GM15510 (cell line): ENCODE measurements around the gene CADPS2.

Experiments
- POLR2A ChIP-seq: IDR thresholded peaks from 3 replicates; pipeline ENCODE4 v1.6.1; 2011; ENCODE audit warnings: borderline replicate concordance; ENCODE audit not compliant: insufficient read length; ENCODE audit errors: extremely low read depth

CADPS2 gene

DNA sequence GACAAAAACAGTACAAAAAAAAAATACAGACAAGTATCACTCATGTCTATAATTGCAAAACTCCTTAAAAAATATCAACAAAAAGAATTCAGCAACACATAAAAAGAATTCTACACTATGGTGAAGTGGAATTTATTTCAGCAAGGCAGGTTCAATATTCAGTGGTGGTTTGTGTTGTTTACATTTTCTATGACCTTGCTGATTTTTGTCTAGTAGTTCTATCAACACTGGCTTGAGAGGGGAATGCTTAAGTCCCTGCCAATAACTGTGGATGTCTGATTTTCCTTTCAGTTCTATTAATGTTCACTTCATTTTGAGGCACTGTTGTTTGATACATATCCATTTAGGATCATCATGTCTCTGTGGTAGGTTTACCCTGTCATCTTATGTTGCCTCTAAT is 58.5 kb downstream of the CADPS2 start:
- no peak for TF ChIP-seq POLR2A

DNA sequence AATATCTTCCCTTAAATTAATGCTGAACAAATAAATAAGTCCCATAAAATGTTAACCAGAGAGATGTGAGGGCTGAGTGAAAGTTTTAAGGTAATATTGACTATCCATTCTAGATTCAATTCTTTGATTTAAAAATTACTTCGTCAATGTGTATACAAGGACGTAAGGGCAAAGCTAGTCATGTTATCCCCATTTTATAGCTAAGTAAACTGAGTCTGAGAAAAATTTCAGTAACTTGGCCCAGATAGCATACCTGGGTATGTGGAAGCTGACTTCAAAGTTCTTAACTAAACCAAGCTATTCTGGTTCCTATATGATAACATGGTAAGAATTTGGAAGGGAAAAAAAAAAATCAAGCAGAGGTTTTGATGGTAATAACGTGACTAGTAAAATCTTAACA is 72.4 kb downstream of the CADPS2 start:
- no peak for TF ChIP-seq POLR2A

DNA sequence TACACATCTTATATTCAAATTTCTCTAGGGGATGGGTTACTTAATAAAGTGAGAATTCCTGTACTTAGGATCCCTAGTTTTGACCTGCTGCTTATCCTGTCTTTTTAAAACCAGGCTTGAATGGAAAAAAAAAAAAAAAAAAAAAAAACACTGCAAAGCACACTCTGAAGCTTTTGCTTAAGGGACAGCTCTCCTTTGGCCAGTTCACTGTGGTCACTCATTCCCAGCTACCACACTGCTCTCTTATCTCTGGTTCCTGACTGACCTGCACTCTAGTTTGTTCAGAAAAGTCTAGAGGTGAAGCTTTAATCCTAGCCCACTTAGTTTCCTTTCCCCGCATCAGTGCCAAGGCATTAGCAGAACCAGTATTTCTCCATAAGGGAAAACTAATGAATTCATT is 82.4 kb downstream of the CADPS2 start:
- no peak for TF ChIP-seq POLR2A

- TF ChIP-seq POLR2A = no peak
These were observed 82.9 kb downstream of the CADPS2 start for GRCh38 chr7:122803323-122803722.

DNA sequence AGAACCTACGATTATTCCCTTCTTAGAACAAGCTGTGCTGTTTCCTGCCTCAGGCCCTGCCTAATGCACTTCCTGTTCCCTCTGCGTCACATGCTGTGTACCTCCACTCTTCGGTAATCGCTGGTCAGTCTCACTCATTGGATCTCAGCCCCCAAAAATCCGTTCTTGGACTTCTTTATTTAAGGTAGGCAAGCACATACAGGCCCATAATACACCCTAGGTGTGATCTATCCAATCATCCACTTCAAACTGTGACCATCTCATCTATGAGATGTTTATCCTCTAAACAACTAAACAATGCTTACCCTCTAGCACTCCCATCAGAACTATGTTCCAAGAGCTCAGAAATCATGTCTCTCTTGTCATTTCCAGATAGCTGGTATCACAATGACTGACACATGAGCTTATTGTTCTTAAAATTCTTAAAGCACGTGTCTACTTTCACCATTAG is 83.9 kb downstream of the CADPS2 start:
- TF ChIP-seq POLR2A = no peak

- no peak for TF ChIP-seq POLR2A
These were observed 94.2 kb downstream of the CADPS2 start for GRCh38 chr7:122791959-122792545.

DNA sequence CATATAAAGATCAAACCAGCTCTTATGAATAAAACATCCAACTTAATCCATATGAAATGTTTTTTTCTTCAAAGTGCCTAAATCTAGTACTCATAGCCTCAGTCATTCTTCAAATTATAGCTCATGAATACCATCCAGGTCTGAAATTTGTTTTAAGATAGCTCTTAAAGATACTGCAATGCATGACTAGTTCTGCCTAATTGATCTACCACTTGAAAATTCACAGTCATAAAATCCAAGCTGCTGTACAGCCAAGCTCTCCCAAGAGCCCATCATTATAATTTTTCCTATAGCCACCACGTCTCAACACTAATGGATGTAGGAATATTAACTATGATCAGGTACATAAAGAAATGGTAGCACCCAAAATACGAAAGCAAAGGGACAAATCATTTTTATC is 95.7 kb downstream of the CADPS2 start:
- no peak for TF ChIP-seq POLR2A

- TF ChIP-seq POLR2A = no peak
These were observed 96.1 kb downstream of the CADPS2 start for GRCh38 chr7:122790132-122790531.

DNA sequence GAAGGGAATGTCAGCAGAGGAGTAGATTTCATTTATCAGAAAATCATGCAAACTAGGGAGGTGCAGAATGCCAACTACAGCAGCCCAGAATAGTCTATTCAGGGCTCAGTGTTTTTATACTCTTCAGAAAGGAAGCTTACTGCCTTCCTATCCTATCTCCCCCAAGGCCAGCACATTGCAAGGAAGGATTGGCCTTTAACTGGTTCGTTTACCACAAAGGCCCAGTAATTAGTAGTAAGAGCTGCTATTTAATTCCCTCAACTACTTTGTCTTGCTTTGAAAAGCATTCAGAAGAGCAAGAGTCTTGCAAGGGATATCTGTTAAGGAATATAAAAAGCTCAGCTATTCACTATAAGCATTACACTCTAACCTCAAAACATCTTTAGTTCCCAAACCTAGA is 97.1 kb downstream of the CADPS2 start:
- no peak for TF ChIP-seq POLR2A

DNA sequence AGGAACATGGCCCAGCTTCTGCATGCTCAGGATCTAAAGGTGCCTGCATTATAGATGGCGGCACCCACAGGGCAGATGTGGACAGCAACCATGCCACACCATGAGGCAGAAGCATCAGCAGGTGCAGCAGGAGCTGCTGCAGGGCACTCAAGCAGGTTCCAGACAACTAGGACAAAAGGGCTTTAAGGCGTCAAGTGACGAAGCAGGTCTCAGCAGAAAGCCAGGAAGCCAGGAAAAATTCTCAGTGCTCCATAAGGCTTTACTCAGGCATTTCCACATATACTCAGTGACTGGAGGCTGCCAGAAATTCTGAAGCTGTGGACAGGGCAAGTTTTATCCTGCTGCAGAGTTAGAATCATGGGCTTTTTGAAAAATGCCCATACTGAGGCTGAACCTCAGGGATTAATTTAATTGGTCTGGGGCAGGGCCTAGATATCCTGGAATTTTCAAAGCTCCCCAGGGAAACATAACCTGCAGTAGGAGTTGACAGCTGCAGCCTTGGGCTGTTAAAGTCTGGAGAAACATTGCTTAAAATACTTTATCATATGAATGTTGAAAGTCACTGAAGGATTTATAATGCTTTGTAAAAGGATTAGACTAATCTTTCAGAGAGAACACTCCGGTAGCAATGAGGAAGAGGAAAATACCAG is 115.4 kb downstream of the CADPS2 start:
- no peak for TF ChIP-seq POLR2A

- TF ChIP-seq POLR2A = no peak
These were observed 117.4 kb downstream of the CADPS2 start for GRCh38 chr7:122768827-122769226.

- TF ChIP-seq POLR2A = no peak
These were observed 118.9 kb downstream of the CADPS2 start for GRCh38 chr7:122767339-122767738.

DNA sequence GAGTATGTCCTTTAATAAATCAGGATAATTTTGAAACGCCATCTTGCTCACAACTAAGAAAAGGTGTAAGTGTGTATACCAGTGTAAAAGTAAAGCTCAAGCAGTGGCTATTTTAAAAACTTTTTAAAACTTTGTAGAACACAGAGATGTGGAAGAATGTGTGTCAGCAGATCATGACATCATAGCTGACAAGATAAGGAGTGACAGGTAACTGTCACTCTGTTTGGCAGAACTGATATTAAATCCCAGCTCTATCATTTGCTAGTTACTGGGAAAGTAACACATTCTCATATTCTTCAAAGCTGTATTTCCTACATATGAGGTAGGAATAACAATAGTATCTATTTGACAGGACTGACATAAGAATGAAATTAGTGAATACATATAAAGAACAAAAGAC is 119.7 kb downstream of the CADPS2 start:
- TF ChIP-seq POLR2A = no peak

- no peak for TF ChIP-seq POLR2A
These were observed 121.4 kb downstream of the CADPS2 start for GRCh38 chr7:122764902-122765301.

- no peak for TF ChIP-seq POLR2A
These were observed 122.2 kb downstream of the CADPS2 start for GRCh38 chr7:122764020-122764419.

GRCh38 chr7:122762071-122762470 is 124.2 kb downstream of the CADPS2 start:
- TF ChIP-seq POLR2A = no peak

- TF ChIP-seq POLR2A = no peak
These were observed 127.8 kb downstream of the CADPS2 start for GRCh38 chr7:122758501-122758900.

- no peak for TF ChIP-seq POLR2A
These were observed 129.4 kb downstream of the CADPS2 start for GRCh38 chr7:122756860-122757259.

DNA sequence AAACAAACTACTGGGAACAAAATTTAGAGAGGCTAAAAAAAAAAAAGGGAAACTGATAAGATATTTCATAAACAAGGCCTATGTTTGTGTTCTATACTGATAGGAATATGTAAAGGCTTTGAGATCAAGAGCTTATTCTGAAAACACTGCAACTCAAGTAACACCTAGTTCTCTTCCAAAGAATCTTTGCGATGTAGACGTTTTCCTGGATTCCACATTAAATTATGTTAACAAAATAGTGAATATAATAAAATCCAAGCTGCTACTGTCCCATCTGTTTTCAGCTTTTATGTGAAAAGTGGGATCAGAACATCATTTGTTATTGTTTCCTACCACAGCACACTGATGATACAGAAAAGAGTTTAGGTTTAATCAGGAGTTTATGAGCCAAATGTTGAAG is 130.6 kb downstream of the CADPS2 start:
- TF ChIP-seq POLR2A = no peak
